ENCODE data around the gene CHI3L1. TPM values are rescaled to one million over a fixed set of nuclear protein-coding genes. Genes with fewer than 3 reads are reported as not detected.

The CHI3L1 gene
- total RNA-seq, 1 experiment from 2014 or later = not detected

DNA sequence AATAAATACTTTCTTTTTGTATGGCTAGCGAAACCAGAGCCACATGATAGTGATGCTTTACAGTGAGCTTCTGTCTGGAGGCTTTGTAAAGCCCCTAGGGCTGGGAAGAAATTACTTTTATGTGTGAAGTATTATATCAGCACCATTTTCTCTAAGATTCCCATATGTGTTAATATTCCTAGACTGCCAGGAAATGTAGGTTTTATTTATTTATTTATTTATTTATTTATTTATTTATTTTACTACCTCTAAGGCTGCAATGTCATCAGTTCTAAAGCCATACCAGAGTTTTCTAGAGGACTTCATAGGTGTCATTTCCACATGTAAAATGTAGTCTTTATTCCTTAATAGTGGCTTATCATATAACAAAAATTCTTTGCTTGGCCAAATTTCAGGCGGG is 4.4 kb upstream of the CHI3L1 start:
- no peak for DNase-seq (ENCODE audit: low spot score)
- no peaks in the 10 kb centered on the region for H3K9me3 ChIP-seq (ENCODE audit: low read depth, low read length, poor library complexity, severe bottlenecking)
- TF ChIP-seq EZH2 (IDR thresholded peaks at IDR 0.05; ENCODE audit: borderline replicate concordance, low read depth, low read length, poor library complexity, severe bottlenecking) = no peak
- no peak overlapping the region for H3K4me3 ChIP-seq (ENCODE audit: low read depth, low read length, poor library complexity, severe bottlenecking)
- no peaks in the 10 kb centered on the region for H3K4me1 ChIP-seq (ENCODE audit: insufficient read depth, low read length, poor library complexity, severe bottlenecking)
- BruUV-seq (replicated peaks) = no TSS peak
- no peaks in the 10 kb centered on the region for H3K36me3 ChIP-seq (ENCODE audit: insufficient read depth, low read length, poor library complexity, severe bottlenecking)
- H3K27me3 ChIP-seq (replicated peaks; ENCODE audit: insufficient read depth, low read depth, low read length, poor library complexity) = no peaks in the 10 kb centered on the region
- ChIA-PET CTCF (no interaction called here), POLR2A (ENCODE audit: low non-redundant PET) (no interaction called here)
- no peak overlapping the region for H3K27ac ChIP-seq (ENCODE audit: low read depth, low read length, poor library complexity, severe bottlenecking)
- intact Hi-C loops (cut with micrococcal nuclease; ENCODE audit: unreplicated experiment) = no loop called here

DNA sequence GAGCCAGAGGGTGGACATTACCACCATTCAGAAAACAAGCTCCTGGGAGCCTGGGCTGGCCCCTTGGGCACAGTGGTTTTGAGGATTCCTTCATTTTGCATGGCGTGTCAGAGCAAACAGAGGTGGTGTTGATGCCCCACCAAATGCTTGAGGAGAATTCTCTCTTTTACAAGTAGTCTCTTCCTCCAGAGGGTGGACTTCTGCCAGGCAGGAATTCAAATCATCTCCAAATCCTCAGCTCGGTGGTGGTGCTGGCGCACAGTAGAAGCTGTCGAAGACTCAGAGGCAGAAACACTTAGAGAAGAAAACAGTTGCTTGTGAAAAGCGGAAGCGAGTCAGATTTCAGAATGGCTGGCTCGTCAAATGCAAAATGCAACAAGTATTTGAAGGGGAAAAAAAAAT is 3.4 kb upstream of the CHI3L1 start:
- BruUV-seq (replicated peaks) = no TSS peak
- Histone ChIP-seq H3K27ac (ENCODE audit: low read depth, low read length, poor library complexity, severe bottlenecking) (no peak overlapping the region), H3K4me1 (ENCODE audit: insufficient read depth, low read length, poor library complexity, severe bottlenecking) (no peaks in the 10 kb centered on the region), H3K9me3 (ENCODE audit: low read depth, low read length, poor library complexity, severe bottlenecking) (no peaks in the 10 kb centered on the region), H3K4me3 (ENCODE audit: low read depth, low read length, poor library complexity, severe bottlenecking) (no peak overlapping the region), H3K27me3 (replicated peaks; ENCODE audit: insufficient read depth, low read depth, low read length, poor library complexity) (no peaks in the 10 kb centered on the region), H3K36me3 (ENCODE audit: insufficient read depth, low read length, poor library complexity, severe bottlenecking) (no peaks in the 10 kb centered on the region)
- ChIA-PET POLR2A (ENCODE audit: low non-redundant PET) (no interaction called here), CTCF (interaction anchor here (0.6 kb wide), 1 partner anchor 151 kb away, joined by 3 read pairs; no protein-coding TSS in a partner anchor)
- intact Hi-C loops (cut with micrococcal nuclease; ENCODE audit: unreplicated experiment) = no loop called here
- DNase-seq (ENCODE audit: low spot score) = no peak
- TF ChIP-seq, protein P1, sequence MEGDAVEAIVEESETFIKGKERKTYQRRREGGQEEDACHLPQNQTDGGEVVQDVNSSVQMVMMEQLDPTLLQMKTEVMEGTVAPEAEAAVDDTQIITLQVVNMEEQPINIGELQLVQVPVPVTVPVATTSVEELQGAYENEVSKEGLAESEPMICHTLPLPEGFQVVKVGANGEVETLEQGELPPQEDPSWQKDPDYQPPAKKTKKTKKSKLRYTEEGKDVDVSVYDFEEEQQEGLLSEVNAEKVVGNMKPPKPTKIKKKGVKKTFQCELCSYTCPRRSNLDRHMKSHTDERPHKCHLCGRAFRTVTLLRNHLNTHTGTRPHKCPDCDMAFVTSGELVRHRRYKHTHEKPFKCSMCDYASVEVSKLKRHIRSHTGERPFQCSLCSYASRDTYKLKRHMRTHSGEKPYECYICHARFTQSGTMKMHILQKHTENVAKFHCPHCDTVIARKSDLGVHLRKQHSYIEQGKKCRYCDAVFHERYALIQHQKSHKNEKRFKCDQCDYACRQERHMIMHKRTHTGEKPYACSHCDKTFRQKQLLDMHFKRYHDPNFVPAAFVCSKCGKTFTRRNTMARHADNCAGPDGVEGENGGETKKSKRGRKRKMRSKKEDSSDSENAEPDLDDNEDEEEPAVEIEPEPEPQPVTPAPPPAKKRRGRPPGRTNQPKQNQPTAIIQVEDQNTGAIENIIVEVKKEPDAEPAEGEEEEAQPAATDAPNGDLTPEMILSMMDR (conservative IDR thresholded peaks at IDR 0.05; ENCODE audit: low read depth, low read length) = no peak
- no peak for TF ChIP-seq EZH2 (IDR thresholded peaks at IDR 0.05; ENCODE audit: borderline replicate concordance, low read depth, low read length, poor library complexity, severe bottlenecking)

DNA sequence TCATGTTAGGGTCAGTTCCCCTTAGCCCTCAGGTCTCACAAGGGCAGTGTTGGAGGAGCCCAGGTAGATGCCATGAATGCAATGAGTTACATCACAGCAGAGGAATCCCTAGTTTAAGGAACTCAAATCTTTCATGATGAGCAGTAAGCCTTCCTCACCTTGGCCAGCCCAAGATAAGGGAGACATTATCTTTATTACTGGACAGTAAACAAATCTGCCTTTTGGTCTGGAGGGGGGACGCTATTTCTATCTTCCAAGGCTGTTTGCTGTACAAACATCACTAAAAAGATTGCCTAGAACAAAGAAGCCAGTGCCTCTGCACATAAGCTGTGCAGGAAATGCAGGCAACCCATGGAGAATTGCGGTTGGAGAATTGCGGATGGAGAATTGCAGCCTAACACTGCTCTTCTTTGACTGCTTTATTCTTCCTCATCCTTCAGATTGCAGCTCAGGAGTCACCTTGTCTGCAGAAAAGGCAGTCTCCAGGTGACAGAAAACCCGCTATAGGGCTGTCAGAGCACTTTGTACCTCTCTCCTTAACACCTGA is 2.3 kb upstream of the CHI3L1 start:
- no peak overlapping the region for H3K27ac ChIP-seq (ENCODE audit: low read depth, low read length, poor library complexity, severe bottlenecking)
- H3K27me3 ChIP-seq (replicated peaks; ENCODE audit: insufficient read depth, low read depth, low read length, poor library complexity) = no peaks in the 10 kb centered on the region
- no peaks in the 10 kb centered on the region for H3K9me3 ChIP-seq (ENCODE audit: low read depth, low read length, poor library complexity, severe bottlenecking)
- no peak for TF ChIP-seq EZH2 (IDR thresholded peaks at IDR 0.05; ENCODE audit: borderline replicate concordance, low read depth, low read length, poor library complexity, severe bottlenecking)
- TF ChIP-seq, protein P1 (conservative IDR thresholded peaks at IDR 0.05; ENCODE audit: low read depth, low read length) = no peak
- H3K36me3 ChIP-seq (ENCODE audit: insufficient read depth, low read length, poor library complexity, severe bottlenecking) = no peaks in the 10 kb centered on the region
- intact Hi-C loops (cut with micrococcal nuclease; ENCODE audit: unreplicated experiment) = no loop called here
- CTCF ChIA-PET = no interaction called here
- no TSS peak for BruUV-seq (replicated peaks)
- POLR2A ChIA-PET (ENCODE audit: low non-redundant PET) = no interaction called here
- DNase-seq (ENCODE audit: low spot score) = no peak
- H3K4me3 ChIP-seq (ENCODE audit: low read depth, low read length, poor library complexity, severe bottlenecking) = no peak overlapping the region
- H3K4me1 ChIP-seq (ENCODE audit: insufficient read depth, low read length, poor library complexity, severe bottlenecking) = no peaks in the 10 kb centered on the region

DNA sequence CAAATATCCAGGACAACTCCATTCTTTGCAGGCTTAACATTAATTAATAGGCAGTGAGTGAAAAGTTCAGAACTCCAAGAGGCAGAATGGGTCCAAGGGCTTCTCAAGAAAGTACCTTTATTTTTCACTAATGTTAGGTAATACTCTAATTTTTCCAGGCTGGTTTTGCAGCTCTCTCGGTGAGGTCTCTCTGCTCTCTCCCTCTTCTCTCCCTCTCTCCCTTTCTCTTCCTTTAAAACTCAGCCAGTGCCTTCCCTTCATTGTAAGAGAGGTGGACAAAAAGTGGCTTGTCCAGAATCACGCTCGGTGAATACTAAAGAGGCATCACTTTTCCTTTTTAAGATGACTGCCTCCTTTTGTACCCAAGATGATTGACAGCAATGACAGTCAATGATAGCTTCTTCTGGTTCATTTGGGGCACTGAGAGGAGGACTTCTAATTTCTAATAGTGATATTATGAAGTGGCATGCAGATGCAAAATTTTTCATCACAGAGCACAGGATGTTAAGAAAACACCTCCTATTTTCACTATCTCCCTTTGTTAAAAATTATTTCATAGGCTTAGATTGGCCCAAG is 1.3 kb upstream of the CHI3L1 start:
- Histone ChIP-seq H3K9me3 (ENCODE audit: low read depth, low read length, poor library complexity, severe bottlenecking) (no peaks in the 10 kb centered on the region), H3K4me3 (ENCODE audit: low read depth, low read length, poor library complexity, severe bottlenecking) (no peak overlapping the region), H3K27ac (ENCODE audit: low read depth, low read length, poor library complexity, severe bottlenecking) (no peak overlapping the region), H3K36me3 (ENCODE audit: insufficient read depth, low read length, poor library complexity, severe bottlenecking) (no peaks in the 10 kb centered on the region), H3K27me3 (replicated peaks; ENCODE audit: insufficient read depth, low read depth, low read length, poor library complexity) (no peaks in the 10 kb centered on the region), H3K4me1 (ENCODE audit: insufficient read depth, low read length, poor library complexity, severe bottlenecking) (no peaks in the 10 kb centered on the region)
- CTCF ChIA-PET = no interaction called here
- no peak for DNase-seq (ENCODE audit: low spot score)
- intact Hi-C loops (cut with micrococcal nuclease; ENCODE audit: unreplicated experiment) = no loop called here
- POLR2A ChIA-PET (ENCODE audit: low non-redundant PET) = no interaction called here
- TF ChIP-seq EZH2 (IDR thresholded peaks at IDR 0.05; ENCODE audit: borderline replicate concordance, low read depth, low read length, poor library complexity, severe bottlenecking) = no peak
- TF ChIP-seq, protein P1 (conservative IDR thresholded peaks at IDR 0.05; ENCODE audit: low read depth, low read length) = no peak
- no TSS peak for BruUV-seq (replicated peaks)
